ENCODE data around the gene PAPSS1.

The PAPSS1 gene

DNA sequence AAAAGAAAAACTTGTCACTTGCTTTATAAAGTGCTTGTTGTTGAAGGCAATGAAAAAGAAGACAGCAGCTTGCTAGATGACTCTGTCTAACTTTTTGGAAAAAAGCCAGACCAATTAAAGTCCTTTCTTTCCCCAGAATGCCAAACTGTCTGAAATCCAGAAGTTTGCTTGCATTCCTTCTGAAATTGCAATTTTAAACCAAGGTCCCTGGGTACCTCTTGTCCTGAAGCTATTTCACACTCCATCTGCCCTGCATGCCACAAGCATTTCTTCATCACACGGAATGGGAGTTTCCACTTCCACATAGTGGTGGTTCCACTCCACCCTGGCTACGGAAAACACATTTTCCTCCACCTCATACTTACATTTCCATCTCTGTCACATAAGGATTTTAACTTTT is 101.0 kb downstream of the PAPSS1 start:
- DNase-seq, result no peak

DNA sequence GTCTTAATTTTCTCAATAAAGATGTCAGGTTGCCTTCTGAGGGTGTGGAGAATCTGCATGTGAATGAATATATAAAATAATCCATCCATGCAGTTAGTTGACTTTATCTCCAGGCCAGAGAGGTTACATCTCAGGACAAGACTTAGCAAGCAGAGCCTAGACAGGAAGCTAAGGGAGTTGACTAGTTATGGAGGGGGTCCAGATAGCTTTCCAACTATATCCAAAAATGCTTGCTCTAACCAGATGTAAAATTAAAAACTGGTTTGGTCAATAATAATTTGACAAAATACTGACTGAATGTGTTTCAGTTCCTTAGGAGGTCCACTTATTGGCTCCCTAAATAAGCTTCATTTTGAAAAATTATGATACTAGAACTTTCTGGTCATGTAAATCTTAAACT is 101.4 kb downstream of the PAPSS1 start:
- no peak for DNase-seq

GRCh38 chr4:107616838-107617389 is 103.1 kb downstream of the PAPSS1 start:
- no peak for DNase-seq

- DNase-seq, result no peak
Observed at GRCh38 chr4:107615809-107616208, 104.2 kb downstream of the PAPSS1 start.

DNA sequence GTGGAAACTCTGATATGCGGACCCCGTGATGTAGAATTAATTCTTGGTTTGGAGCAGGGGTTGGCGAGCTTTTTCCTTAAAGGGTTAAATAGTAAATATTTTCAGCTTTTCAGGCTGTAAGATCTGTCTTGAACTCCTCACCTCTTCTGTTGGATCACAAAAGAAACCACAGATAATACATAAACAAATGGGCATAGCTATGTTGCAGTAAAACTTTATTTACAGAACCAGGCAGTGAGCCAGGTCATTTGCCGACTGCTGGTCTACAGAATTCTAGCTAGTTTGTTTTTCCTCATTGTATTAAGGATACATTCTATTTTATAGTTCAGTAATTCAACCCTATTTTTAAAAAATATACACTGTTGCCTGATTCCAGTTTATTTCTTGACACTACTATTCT is 116.6 kb downstream of the PAPSS1 start:
- no peak for DNase-seq

GRCh38 chr4:107600983-107601382 is 119.1 kb downstream of the PAPSS1 start:
- no peak for DNase-seq

GRCh38 chr4:107600436-107600835 is 119.6 kb downstream of the PAPSS1 start:
- no peak for DNase-seq

GRCh38 chr4:107599841-107600240 is 120.2 kb downstream of the PAPSS1 start:
- no peak for DNase-seq

GRCh38 chr4:107593230-107593629 is 126.8 kb downstream of the PAPSS1 start:
- no peak for DNase-seq

- no peak for DNase-seq
Observed at GRCh38 chr4:107592519-107592918, 127.5 kb downstream of the PAPSS1 start.

GRCh38 chr4:107589269-107589668 is 130.8 kb downstream of the PAPSS1 start:
- no peak for DNase-seq

DNA sequence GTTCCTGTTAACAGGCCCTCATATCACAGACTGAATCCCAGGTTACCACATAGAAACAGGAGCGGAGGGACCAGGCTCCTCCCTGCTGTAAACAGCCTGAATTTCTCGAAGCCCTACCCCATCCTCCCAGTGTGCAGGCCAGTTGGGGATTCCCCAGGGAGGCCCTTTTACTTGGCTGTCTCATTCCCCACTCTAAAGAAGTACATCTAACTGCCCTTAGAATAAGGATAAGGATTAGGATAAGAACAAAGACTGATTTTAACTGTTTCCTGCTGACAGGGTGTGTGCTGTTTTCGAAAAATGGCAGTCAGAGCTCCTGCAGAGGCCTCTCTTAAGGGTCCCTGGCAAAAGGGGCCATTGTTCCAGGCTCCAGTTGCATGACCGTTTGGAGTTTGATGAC is 133.7 kb downstream of the PAPSS1 start:
- no peak for DNase-seq

GRCh38 chr4:107579099-107579498 is 140.9 kb downstream of the PAPSS1 start:
- DNase-seq, result no peak

DNA sequence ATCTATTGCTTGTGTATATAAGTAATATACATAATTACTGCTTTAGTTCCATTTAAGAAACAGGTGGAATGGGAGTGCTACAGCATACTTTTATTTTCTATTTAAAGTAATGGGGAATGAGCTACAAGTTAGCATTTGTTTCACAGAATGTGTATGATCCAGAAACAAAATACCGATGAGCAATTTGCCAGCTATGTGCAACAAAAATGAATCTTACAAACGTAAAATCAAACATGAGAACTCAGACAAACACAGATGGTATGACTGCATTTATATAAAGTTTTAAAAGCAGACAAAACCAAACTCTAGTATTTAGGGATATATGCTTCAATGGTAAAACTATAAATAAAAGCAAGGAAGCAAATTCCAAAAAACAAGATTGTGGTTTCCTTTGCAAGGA is 141.7 kb downstream of the PAPSS1 start:
- DNase-seq, result no peak

GRCh38 chr4:107577743-107578142 is 142.3 kb downstream of the PAPSS1 start:
- no peak for DNase-seq

GRCh38 chr4:107575243-107575642 is 144.8 kb downstream of the PAPSS1 start:
- DNase-seq, result no peak

DNA sequence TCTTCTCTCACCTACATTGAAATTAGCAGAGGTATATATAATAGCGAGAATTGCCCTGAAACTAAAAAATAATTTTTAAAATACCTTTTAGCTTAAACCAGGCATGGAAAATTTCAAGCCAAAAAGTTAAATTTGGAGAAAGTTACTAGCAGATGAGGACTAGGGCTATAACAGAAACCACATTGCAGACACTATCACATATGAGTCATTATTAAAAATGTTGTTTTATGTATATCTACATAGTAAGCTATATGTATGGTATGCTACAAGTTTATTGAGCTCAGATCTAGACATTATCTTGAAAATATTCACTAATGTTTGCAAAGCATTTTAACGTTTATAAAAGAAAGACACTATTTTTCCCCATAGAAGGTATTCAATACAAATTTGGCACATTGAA is 147.8 kb downstream of the PAPSS1 start:
- no peak for DNase-seq

DNA sequence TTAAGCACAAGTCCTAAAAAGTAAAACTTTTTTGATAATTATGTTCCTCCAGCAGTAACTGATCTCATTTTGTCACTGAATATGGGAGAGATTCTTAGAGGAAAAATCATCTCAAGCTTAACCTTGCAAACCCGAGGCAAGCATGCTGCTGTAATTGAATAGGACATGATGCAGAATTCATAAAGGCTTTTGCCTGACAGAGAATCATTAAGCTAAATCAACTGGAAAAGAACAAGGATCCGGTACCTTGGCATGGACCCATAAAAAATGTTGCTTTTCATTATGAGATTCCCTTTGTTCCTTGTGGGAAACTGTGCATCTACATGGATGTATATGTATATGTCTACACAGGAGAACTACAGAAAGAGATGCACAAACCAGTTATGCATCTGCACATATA is 149.1 kb downstream of the PAPSS1 start:
- DNase-seq, result no peak

DNA sequence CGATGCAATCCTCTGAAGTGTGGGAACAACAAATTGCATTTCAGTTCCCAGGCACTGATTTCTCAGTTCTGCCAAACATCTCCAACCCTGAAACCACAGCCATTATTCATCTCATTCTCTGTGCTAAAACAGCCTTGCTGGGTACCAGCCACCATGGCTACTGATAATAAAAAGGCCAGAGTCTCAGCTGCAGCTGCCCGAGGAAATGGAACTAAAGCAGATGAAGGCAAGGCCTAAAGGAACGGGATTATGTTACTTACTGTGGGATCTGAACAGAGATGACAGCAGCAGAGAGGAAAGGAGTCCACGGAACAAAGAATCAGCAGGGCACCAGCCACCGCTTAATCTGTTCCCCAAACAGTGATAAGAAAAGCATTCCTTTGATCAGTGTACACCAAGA is 155.7 kb downstream of the PAPSS1 start:
- no peak for DNase-seq
